Erythroblast (primary cell): ENCODE measurements around the gene ZSCAN1.

Experiments used
- GATA1 ChIP-seq: IDR thresholded peaks from 2 replicates; pipeline ENCODE4 v1.6.1; 2011; ENCODE audit warnings: low read depth, mild to moderate bottlenecking, control low read depth, low read length, moderate library complexity
- POLR2A ChIP-seq: IDR thresholded peaks from 2 replicates; pipeline ENCODE4 v1.6.1; 2011; ENCODE audit warnings: mild to moderate bottlenecking, low read length

DNA sequence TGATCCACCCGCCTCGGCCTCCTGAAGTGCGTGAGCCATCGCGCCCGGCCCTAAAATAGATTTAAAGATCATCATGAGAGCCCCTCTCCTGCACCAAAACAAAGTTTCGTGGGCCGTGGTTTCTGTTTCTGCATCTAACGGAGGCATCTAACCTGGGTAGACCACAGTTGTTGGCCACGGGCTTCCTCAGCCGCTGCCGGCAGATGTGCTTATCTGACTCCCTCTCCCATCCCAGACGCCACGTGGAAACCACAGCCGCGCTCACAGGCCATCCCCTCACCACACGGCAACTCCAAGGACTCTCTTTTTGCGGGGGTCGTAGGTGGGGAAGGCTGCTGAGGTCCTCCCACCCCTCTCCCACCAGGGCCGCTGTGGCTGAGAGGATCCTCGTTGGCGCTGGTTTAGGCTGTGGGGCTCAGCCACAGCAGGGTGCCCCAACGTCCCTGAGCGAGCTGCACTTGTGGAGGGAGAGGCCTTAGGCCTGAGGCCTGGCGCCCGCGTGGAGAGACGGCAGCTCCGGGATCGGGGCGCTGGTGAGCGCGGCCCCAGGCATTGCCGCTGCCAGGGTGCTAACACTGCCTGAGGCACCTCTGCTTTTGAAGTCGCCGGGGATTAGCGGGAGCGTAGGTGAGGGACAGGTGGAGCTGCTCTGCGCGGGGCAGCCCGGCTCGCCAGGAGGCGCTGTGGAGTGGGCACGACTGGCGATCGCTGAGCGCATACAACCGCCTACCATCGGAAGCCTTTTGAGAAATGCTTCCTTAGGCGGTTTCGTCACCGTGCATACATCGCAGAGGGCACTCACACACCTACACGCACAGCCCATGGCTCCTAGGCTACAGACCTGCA, 8.9 kb downstream of the ZSCAN1 start:
- no peak for TF ChIP-seq POLR2A
- no peak for TF ChIP-seq GATA1
